ENCODE results near the gene ATG3.
"Not testable (repeated sequence)": the region's sequence is repeated elsewhere in the genome, so short reads cannot be mapped to it uniquely, and the experiment has no call there.

Gene ATG3

GRCh38 chr3:112560721-112561483, 860 bp downstream of the ATG3 start:
- DNase-seq, result peak; percentile 87

- DNase-seq, result no peak
These were observed 1.5 kb downstream of the ATG3 start for GRCh38 chr3:112560307-112560706.

- DNase-seq, result no peak
These were observed 3.8 kb downstream of the ATG3 start for GRCh38 chr3:112557976-112558375.

- peak; percentile 2 for DNase-seq
These were observed 6.1 kb downstream of the ATG3 start for GRCh38 chr3:112555535-112556170.

- DNase-seq, result no peak
These were observed 10.9 kb downstream of the ATG3 start for GRCh38 chr3:112550859-112551258.

- peak; percentile 4 for DNase-seq
These were observed 15.5 kb downstream of the ATG3 start for GRCh38 chr3:112546216-112546759.

GRCh38 chr3:112539825-112540650, 21.7 kb downstream of the ATG3 start:
- DNase-seq, result no peak

- peak; percentile 14 for DNase-seq
These were observed 30.4 kb downstream of the ATG3 start for GRCh38 chr3:112531358-112531781.

GRCh38 chr3:112530573-112530972, 31.2 kb downstream of the ATG3 start:
- DNase-seq, result no peak

GRCh38 chr3:112524127-112524526, 37.6 kb downstream of the ATG3 start:
- not testable (repeated sequence) for DNase-seq

- peak; percentile 59 for DNase-seq
These were observed 42.2 kb downstream of the ATG3 start for GRCh38 chr3:112519424-112520001.

GRCh38 chr3:112518970-112519369, 42.8 kb downstream of the ATG3 start:
- not testable (repeated sequence) for DNase-seq

GRCh38 chr3:112514527-112515128, 47.1 kb downstream of the ATG3 start:
- no peak for DNase-seq

- no peak for DNase-seq
These were observed 49.4 kb downstream of the ATG3 start for GRCh38 chr3:112512320-112512719.

GRCh38 chr3:112508860-112509259, 52.9 kb downstream of the ATG3 start:
- no peak for DNase-seq

GRCh38 chr3:112508261-112508660, 53.5 kb downstream of the ATG3 start:
- DNase-seq, result no peak

- DNase-seq, result no peak
These were observed 55.9 kb downstream of the ATG3 start for GRCh38 chr3:112505907-112506306.

- DNase-seq, result no peak
These were observed 57.6 kb downstream of the ATG3 start for GRCh38 chr3:112504123-112504522.

GRCh38 chr3:112503304-112503972, 58.3 kb downstream of the ATG3 start:
- DNase-seq, result no peak

- no peak for DNase-seq
These were observed 61.1 kb downstream of the ATG3 start for GRCh38 chr3:112500621-112501020.

GRCh38 chr3:112498914-112499711, 62.6 kb downstream of the ATG3 start, which contains the start of gene BTLA:
BTLA (minus strand) TSS chr3:112499472; CDS start chr3:112499358, 114 bp downstream.
- DNase-seq, result no peak

Measured in fibroblast of skin of abdomen (primary cell).